K562 (cell line): Measurements from ENCODE around the gene SPATA25. TPM values are rescaled to one million over a fixed set of nuclear protein-coding genes. Genes with fewer than 3 reads are reported as not detected.
"Not testable (repeated sequence)": the region's sequence is repeated elsewhere in the genome, so short reads cannot be mapped to it uniquely, and the experiment has no call there.

Experiments used
- ATAC-seq: fragments of 200-7000 bp; cut with Tn5 transposase; 3 replicates; pipeline ENCODE4 v1.9.1; 2020; ENCODE audit warnings: moderate library complexity
- BruUV-seq: library from RNA; stranded (reverse); fragments of 400-500 nt; replicated peaks from 2 replicates; lab custom pipeline; 2021; lab: Mats Ljungman, UMichigan
- CTCF ChIA-PET: fragments of 300-600 bp; formaldehyde crosslinking; extraction: SDS; loops from one replicate; lab custom pipeline; 2021; ENCODE audit warnings: low intra/inter-chr PET ratio; lab: Yijun Ruan, JAX
- POLR2A ChIA-PET: fragments of 300-600, 350-650 bp; sonication (Branson Sonifier 250); formaldehyde crosslinking; extraction: SDS; loops from one replicate; lab custom pipeline; 2021; ENCODE audit warnings: antibody characterized with exemption, inconsistent platforms; lab: Yijun Ruan, JAX
- DNase-seq, 4 experiments: peaks; one replicate each; pipeline versions ENCODE4 v3.0.0 to v3.0.0-alpha.2; 2011 to 2018; ENCODE audit warnings: low spot score in 3 of 4, mixed read lengths in 3 of 4; ENCODE audit errors: extremely low read depth in 1 of 4
- FAIRE-seq: peaks from 2 replicates; lab custom pipeline; 2011; peaks lifted over from hg19 to GRCh38; lab: Jason Lieb, UNC
- H2AFZ ChIP-seq: 2 replicates; pipeline ENCODE4 v1.6.0; 2011; ENCODE audit warnings: low read depth, low read length, control low read depth, inconsistent platforms
- H3K27ac ChIP-seq: fragments of 200-600 bp; 3 replicates; pipeline ENCODE4 v1.8.0; 2011; ENCODE audit warnings: low read depth, mild to moderate bottlenecking, control low read depth, inconsistent platforms, low read length, moderate library complexity, mixed read lengths; ENCODE audit errors: extremely low read depth
- H3K27me3 ChIP-seq, 2 experiments: fragments of 300-600 bp in 1 of 2; 2 replicates in 1 of 2; 3 replicates in 1 of 2; pipeline versions ENCODE4 v1.6.0 to v1.8.0; 2011; ENCODE audit warnings: inconsistent platforms in 2 of 2, low read length in 2 of 2, mild to moderate bottlenecking in 1 of 2, mixed read lengths in 1 of 2, moderate library complexity in 1 of 2; ENCODE audit not compliant: control insufficient read depth in 2 of 2, insufficient read depth in 2 of 2
- H3K36me3 ChIP-seq: fragments of 300-600 bp; 3 replicates; pipeline ENCODE4 v1.8.0; 2011; ENCODE audit warnings: mild to moderate bottlenecking, low read length, inconsistent platforms; ENCODE audit not compliant: control insufficient read depth, insufficient read depth
- H3K4me1 ChIP-seq, 2 experiments: fragments of 200-600 bp in 1 of 2; replicated peaks in 1 of 2; 2 replicates in 1 of 2; 3 replicates in 1 of 2; pipeline versions ENCODE4 v1.5.1 to v1.8.0; 2011; ENCODE audit warnings: inconsistent platforms in 2 of 2, low read length in 2 of 2, mild to moderate bottlenecking in 1 of 2, mixed read lengths in 1 of 2, moderate library complexity in 1 of 2; ENCODE audit not compliant: control insufficient read depth in 2 of 2, insufficient read depth in 2 of 2
- H3K4me2 ChIP-seq: 2 replicates; pipeline ENCODE4 v1.6.1; 2011; ENCODE audit warnings: low read length, control low read depth, inconsistent platforms, mixed read lengths; ENCODE audit not compliant: insufficient read depth
- H3K4me3 ChIP-seq: fragments of 200-600 bp; sonication (generic), shearing (Covaris generic); 2 replicates; pipeline ENCODE4 v1.5.1; 2016; ENCODE audit warnings: control low read depth, inconsistent platforms
- H3K79me2 ChIP-seq: fragments of 200-600 bp; 3 replicates; pipeline ENCODE4 v1.8.0; 2011; ENCODE audit warnings: low read length, inconsistent platforms; ENCODE audit not compliant: control insufficient read depth, insufficient read depth
- H3K9ac ChIP-seq, 2 experiments: 2 replicates each; pipeline versions ENCODE4 v1.6.0 to v1.6.1; 2011; ENCODE audit warnings: low read depth in 2 of 2, low read length in 2 of 2, control low read depth in 1 of 2, inconsistent platforms in 1 of 2, mild to moderate bottlenecking in 1 of 2, mixed read lengths in 1 of 2; ENCODE audit not compliant: insufficient read depth in 1 of 2
- H3K9me1 ChIP-seq: one replicate; pipeline ENCODE4 v1.6.0; 2011; ENCODE audit warnings: inconsistent platforms, mild to moderate bottlenecking, low read length, moderate library complexity; ENCODE audit not compliant: control insufficient read depth, insufficient read depth
- H3K9me3 ChIP-seq: replicated peaks from 2 replicates; pipeline ENCODE4 v1.5.1; 2011; ENCODE audit warnings: low read depth, low read length, inconsistent platforms; ENCODE audit not compliant: control insufficient read depth, insufficient read depth
- H4K20me1 ChIP-seq: replicated peaks from 2 replicates; pipeline ENCODE4 v1.6.1; 2011; ENCODE audit warnings: low read length, inconsistent platforms, mixed read lengths; ENCODE audit not compliant: control insufficient read depth, insufficient read depth
- AFF4 ChIP-seq: sonication (generic); formaldehyde crosslinking; IDR thresholded peaks from 2 replicates; pipeline ENCODE4 v1.8.0; 2023; ENCODE audit warnings: mild to moderate bottlenecking, missing genetic modification reagents
- CEBPG ChIP-seq, 3 experiments: fragments of 200-800 bp in 1 of 3; sonication (Bioruptor generic) in 1 of 3; sonication (generic) in 1 of 3; formaldehyde crosslinking in 1 of 3; IDR thresholded peaks in 2 of 3; conservative IDR thresholded peaks in 1 of 3; 2 replicates each; pipeline versions ENCODE4 v1.6.1 to v1.8.0; 2016 to 2022; ENCODE audit warnings: missing compliant biosample characterization in 2 of 3, missing genetic modification characterization in 2 of 3, mild to moderate bottlenecking in 1 of 3, missing genetic modification reagents in 1 of 3
- E2F6 ChIP-seq, 2 experiments: IDR thresholded peaks; 2 replicates each; pipeline ENCODE4 v1.6.1; 2011; ENCODE audit warnings: borderline replicate concordance in 1 of 2, control low read depth in 1 of 2, low read depth in 1 of 2, low read length in 1 of 2, mild to moderate bottlenecking in 1 of 2, mixed read lengths in 1 of 2, moderate library complexity in 1 of 2; ENCODE audit not compliant: insufficient read depth in 1 of 2, insufficient read length in 1 of 2, poor library complexity in 1 of 2, severe bottlenecking in 1 of 2; ENCODE audit errors: extremely low read depth in 1 of 2
- NFIC ChIP-seq: fragments of 450-650 bp; IDR thresholded peaks from 2 replicates; pipeline ENCODE4 v1.6.1; 2017; ENCODE audit warnings: mild to moderate bottlenecking, inconsistent platforms
- RREB1 ChIP-seq: fragments of 250-450 bp; sonication (Bioruptor Pico); IDR thresholded peaks from 2 replicates; pipeline ENCODE4 v1.4.0; 2020
- WHSC1 ChIP-seq: IDR thresholded peaks from one replicate; pipeline ENCODE4 v1.6.1; 2012; ENCODE audit warnings: low read length, control low read depth, inconsistent platforms
- ZEB2 ChIP-seq: fragments of 450-650 bp; IDR thresholded peaks from 2 replicates; pipeline ENCODE4 v1.6.1; 2016
- WGBS: fragments of 100-300 bp; shearing (Covaris generic); methylation state at CpG from one replicate; pipeline ENCODE4 v1.1.6; 2016; ENCODE audit warnings: low coverage, mixed read lengths; ENCODE audit not compliant: insufficient coverage; ENCODE audit errors: missing lambda C conversion rate; 5-methylcytosine and 5-hydroxymethylcytosine counted together
- in situ Hi-C: fragments of 300-500 bp; cut with MboI; formaldehyde crosslinking; loops from 4 replicates; pipeline ENCODE4 v1.15.0; 2018; ENCODE audit warnings: inconsistent platforms, mixed read lengths
- intact Hi-C: fragments of 100-400 bp; cut with micrococcal nuclease; formaldehyde crosslinking; loops from 2 replicates; pipeline ENCODE4 v1.14.2; 2022
- polyA plus RNA-seq, 8 experiments: library from polyadenylated mRNA; depleted of rRNA in 4 of 8; stranded (reverse) in 5 of 8; unstranded in 3 of 8; fragments of >200 nt; fragmentation: Nextera tagmentation in 2 of 8; fragmentation: Illumina TruSeq in 1 of 8; extraction: Ambion mirVana in 2 of 8; extraction: Trizol in 1 of 8; gene quantifications; 2 replicates each; pipeline versions ENCODE4 v1.2.1 to v1.2.3, GENCODE V29; 2011 to 2014; ENCODE audit warnings: inconsistent platforms in 1 of 8, missing spikeins in 1 of 8
- total RNA-seq, 7 experiments: library from RNA; depleted of rRNA in 6 of 7; stranded (reverse); fragments of >200 nt in 6 of 7; fragmentation: Illumina TruSeq in 2 of 7; extraction: Trizol in 2 of 7; gene quantifications; 2 replicates each; pipeline versions ENCODE4 v1.2.1 to v1.2.3, GENCODE V29; 2011 to 2021; ENCODE audit warnings: low replicate concordance in 1 of 7

SPATA25 gene
- total and polyA plus RNA-seq, 9 of the 15 experiments (the other 6 are each of a cell fraction or from before 2014, with no cell fraction given) = 0.21 to 0.95 (median 0.53) TPM; not detected in 3

DNA sequence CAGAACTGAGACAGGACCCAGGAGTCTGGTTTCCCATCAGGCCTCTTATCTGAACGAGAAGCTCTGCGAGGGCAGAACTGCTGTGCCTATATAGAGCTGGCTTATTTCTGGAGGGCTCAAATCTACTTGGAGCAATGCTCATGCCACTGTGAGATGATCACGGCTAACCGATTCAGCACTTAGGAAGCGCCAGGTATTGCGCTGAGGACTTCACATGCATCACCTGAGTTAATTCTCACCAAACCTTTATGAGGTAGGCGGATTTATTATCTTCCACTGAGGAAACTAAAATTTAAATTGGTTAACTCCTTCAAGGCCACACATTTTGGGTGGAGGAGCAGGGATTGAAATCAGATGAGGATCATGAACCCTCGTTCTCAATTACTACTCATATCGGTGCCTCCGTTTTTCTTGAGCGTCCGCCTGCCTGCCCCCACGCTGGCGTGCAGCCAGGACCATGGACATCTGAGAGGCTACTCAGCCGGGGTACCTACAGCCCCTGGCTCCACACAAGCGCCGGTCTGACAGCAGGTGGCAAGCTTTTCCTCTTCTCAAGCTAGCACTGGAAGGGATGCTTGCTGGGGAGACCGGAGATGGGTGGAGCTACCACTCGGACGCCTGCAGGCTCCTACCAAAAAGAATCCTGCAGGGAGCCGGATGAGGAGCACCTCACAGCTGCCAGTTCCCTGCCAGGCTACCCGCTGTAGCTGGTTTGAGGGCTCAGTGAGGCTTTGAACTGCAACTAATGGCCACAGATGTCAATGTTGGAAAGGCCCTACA lies 46.0 kb upstream of the SPATA25 start (continued):
- TF ChIP-seq E2F6 (IDR thresholded peaks at IDR 0.05; ENCODE audit: borderline replicate concordance in 1 of 2, extremely low read depth in 1 of 2, insufficient read depth in 1 of 2, insufficient read length in 1 of 2, low read depth in 1 of 2, low read length in 1 of 2, poor library complexity in 1 of 2, severe bottlenecking in 1 of 2) = no peak
- TF ChIP-seq ZEB2 = 0 out of 2 replicates have a peak, but pooled peaks have one; percentile 44
- no peak for TF ChIP-seq WHSC1
- 0 out of 2 replicates have a peak, but pooled peaks have one; percentile 79 for TF ChIP-seq RREB1 (CRISPR knock-in tag)
- TF ChIP-seq NFIC = peak; percentile 95
- peak; percentile 23; the same call in 1 of the 2 replicates for TF ChIP-seq AFF4 (CRISPR knock-in tag)
- TF ChIP-seq CEBPG (CRISPR knock-in tag; IDR thresholded peaks at IDR 0.05) = peak; percentile 35; the same call in 1 of the 2 replicates
- TF ChIP-seq CEBPG (tag; conservative IDR thresholded peaks at IDR 0.05 in 1 of 2, IDR thresholded peaks at IDR 0.05 in 1 of 2) = no peak

GRCh38 chr20:45931680-45932079 lies 44.3 kb upstream of the SPATA25 start:
- 88% methylated on average over 14 of the region's 17 CpGs for WGBS
- H3K4me3 ChIP-seq, H3K9me3 ChIP-seq, BruUV-seq, DNase-seq, H3K27me3 ChIP-seq, CTCF ChIA-PET, in situ Hi-C loops, H3K36me3 ChIP-seq, H3K4me2 ChIP-seq, H3K9ac ChIP-seq, H3K9me1 ChIP-seq, FAIRE-seq, ATAC-seq, H2AFZ ChIP-seq, H3K27ac ChIP-seq, H4K20me1 ChIP-seq: not testable (repeated sequence)
- Histone ChIP-seq H3K79me2 (peaks cover 15% of the 10 kb centered on the region), H3K4me1 (peaks cover 12 to 20% of the 10 kb centered on the region in 2 experiments; a peak in 4 of 5 replicates)
- intact Hi-C loops = loop anchor here (10.0 kb wide), 1 partner anchor 137 kb away; the partner anchor contains the start of genes DNTTIP1 and WFDC3
- POLR2A ChIA-PET = interaction anchor here (4.9 kb wide), 1 partner anchor 9 kb away, joined by 91 read pairs; no protein-coding TSS in a partner anchor
